Glutamatergic neuron (in vitro differentiated cells): ENCODE data around the gene MAPK4. TPM values are rescaled to one million over a fixed set of nuclear protein-coding genes. Genes with fewer than 3 reads are reported as not detected.
"Not testable (repeated sequence)": the region's sequence is repeated elsewhere in the genome, so short reads cannot be mapped to it uniquely, and the experiment has no call there.

Experiments
- DNase-seq: peaks from one replicate; pipeline ENCODE4 v3.0.0; 2022
- H3K27ac Mint-ChIP-seq: one replicate; pipeline ENCODE4 v1.8.0; 2020; ENCODE audit warnings: mild to moderate bottlenecking, mixed read lengths, inconsistent platforms; ENCODE audit not compliant: unreplicated experiment
- H3K27me3 Mint-ChIP-seq: one replicate; pipeline ENCODE4 v1.8.0; 2020; ENCODE audit warnings: mild to moderate bottlenecking, moderate library complexity, mixed read lengths, inconsistent platforms; ENCODE audit not compliant: unreplicated experiment
- H3K36me3 Mint-ChIP-seq: one replicate; pipeline ENCODE4 v1.8.0; 2020; ENCODE audit warnings: mild to moderate bottlenecking, mixed read lengths, inconsistent platforms; ENCODE audit not compliant: unreplicated experiment
- H3K4me1 Mint-ChIP-seq: one replicate; pipeline ENCODE4 v1.8.0; 2020; ENCODE audit warnings: mild to moderate bottlenecking, low read depth, mixed read lengths, inconsistent platforms; ENCODE audit not compliant: unreplicated experiment
- H3K4me3 Mint-ChIP-seq: one replicate; pipeline ENCODE4 v1.8.0; 2020; ENCODE audit warnings: mild to moderate bottlenecking, mixed read lengths, inconsistent platforms; ENCODE audit not compliant: unreplicated experiment
- H3K9me3 Mint-ChIP-seq: one replicate; pipeline ENCODE4 v1.8.0; 2020; ENCODE audit warnings: mild to moderate bottlenecking, moderate library complexity, mixed read lengths, inconsistent platforms; ENCODE audit not compliant: unreplicated experiment
- total RNA-seq: library from RNA; stranded (reverse); fragmentation: NEBNext Ultra II Directional; extraction: Animal tissue kit (Norgen Biotek cat#: 25700); gene quantifications from one replicate; pipeline ENCODE4 v1.2.1, GENCODE V29; 2021; ENCODE audit not compliant: unreplicated experiment
- TF ChIP-seq, protein P1 (sequence below): fragments of 200-600 bp; sonication (generic); IDR thresholded peaks from one replicate; pipeline ENCODE4 v1.5.0; 2021; ENCODE audit not compliant: partially characterized antibody, unreplicated experiment

MAPK4 gene
- total RNA-seq, 1 donor from 2014 or later: 13.1 TPM

DNA sequence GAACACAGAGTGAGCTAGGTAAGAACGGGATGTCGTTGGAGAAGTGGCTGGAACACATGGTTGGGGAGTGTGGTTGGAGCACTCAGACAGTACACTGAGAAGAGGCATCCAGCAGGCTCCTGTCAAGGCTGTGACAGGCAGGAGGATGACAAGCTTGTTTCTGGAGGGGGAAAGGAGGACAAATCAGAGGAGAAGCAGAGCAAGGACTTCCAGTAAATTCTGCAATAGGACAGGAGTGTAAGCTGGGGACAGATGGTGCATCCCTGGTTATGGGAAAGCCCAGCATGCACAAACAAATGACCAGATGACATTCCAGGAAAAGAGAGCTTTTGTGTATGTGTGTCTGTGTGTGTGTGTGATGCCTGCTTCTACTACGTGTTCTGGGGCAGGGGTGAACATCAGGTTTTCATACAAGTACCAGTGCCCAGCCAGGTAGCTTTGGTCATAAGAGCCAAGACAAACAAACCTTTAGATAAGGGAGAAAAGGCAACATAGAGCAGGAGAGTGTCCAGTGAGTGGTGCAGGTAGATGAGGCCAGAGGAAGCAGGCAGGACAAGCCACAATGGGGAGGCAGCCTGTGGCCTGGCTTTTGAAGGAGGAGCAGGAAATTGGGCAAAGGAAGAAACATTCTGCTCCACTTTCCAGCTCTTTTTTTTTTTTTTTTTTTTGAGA, 32.1 kb upstream of the MAPK4 start:
- Mint-ChIP-seq H3K9me3 (peaks cover 2% of the 10 kb centered on the region), H3K36me3 (peaks cover 5% of the 10 kb centered on the region), H3K4me1 (peaks cover 5% of the 10 kb centered on the region), H3K4me3 (no peak overlapping the region), H3K27me3 (no peaks in the 10 kb centered on the region), H3K27ac (no peak overlapping the region)
- DNase-seq: no peak
- TF ChIP-seq, protein P1, sequence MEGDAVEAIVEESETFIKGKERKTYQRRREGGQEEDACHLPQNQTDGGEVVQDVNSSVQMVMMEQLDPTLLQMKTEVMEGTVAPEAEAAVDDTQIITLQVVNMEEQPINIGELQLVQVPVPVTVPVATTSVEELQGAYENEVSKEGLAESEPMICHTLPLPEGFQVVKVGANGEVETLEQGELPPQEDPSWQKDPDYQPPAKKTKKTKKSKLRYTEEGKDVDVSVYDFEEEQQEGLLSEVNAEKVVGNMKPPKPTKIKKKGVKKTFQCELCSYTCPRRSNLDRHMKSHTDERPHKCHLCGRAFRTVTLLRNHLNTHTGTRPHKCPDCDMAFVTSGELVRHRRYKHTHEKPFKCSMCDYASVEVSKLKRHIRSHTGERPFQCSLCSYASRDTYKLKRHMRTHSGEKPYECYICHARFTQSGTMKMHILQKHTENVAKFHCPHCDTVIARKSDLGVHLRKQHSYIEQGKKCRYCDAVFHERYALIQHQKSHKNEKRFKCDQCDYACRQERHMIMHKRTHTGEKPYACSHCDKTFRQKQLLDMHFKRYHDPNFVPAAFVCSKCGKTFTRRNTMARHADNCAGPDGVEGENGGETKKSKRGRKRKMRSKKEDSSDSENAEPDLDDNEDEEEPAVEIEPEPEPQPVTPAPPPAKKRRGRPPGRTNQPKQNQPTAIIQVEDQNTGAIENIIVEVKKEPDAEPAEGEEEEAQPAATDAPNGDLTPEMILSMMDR: no peak

DNA sequence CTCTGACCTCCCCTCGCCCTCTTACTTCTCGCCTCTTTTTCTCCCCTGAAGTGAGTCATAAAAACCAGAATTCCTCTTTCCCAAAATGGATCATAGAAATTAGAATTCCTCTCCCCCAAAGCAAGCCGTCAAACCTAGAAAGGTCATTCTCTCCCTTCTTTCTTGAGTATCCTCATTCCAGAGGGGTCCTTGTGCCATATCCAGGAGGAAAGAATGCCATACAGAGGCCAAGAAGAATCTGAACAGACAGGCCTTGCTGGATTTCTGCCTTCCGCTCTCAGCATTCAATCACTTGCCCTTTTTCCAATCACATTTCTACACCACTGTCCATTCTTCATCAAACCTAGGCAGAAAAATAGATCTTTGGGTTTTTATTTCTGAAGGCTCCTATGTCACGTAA, 31.1 kb upstream of the MAPK4 start:
- H3K27me3 Mint-ChIP-seq: peaks cover 2% of the 10 kb centered on the region
- peaks cover 5% of the 10 kb centered on the region for H3K9me3 Mint-ChIP-seq
- peaks cover 16% of the 10 kb centered on the region for H3K36me3 Mint-ChIP-seq
- H3K4me3 Mint-ChIP-seq: no peak overlapping the region
- DNase-seq: no peak
- H3K27ac Mint-ChIP-seq: no peak overlapping the region
- TF ChIP-seq, protein P1: no peak
- peaks cover 5% of the 10 kb centered on the region for H3K4me1 Mint-ChIP-seq

DNA sequence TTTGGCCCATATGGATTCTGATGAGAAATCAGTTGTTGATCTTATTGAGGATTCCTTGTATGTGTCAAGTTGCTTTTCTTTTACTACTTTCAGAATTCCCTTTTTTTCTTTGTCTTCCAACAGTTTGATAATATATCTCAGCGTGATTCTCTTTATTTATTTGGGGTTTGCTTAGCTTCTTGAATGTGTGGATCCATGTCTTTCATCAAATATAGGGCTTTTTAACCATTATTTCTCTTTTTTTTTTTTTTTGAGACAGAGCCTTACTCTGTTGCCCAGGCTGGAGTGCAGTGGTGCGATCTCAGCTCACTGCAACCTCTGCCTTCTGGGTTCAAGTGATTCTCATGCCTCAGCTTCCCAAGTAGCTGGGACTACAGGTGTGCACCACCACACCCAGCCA, 26.1 kb upstream of the MAPK4 start:
- not testable (repeated sequence) for DNase-seq, H3K4me1 Mint-ChIP-seq, H3K4me3 Mint-ChIP-seq, H3K27me3 Mint-ChIP-seq, H3K27ac Mint-ChIP-seq
- H3K9me3 Mint-ChIP-seq: peaks cover 10% of the 10 kb centered on the region
- peaks cover 21% of the 10 kb centered on the region for H3K36me3 Mint-ChIP-seq

DNA sequence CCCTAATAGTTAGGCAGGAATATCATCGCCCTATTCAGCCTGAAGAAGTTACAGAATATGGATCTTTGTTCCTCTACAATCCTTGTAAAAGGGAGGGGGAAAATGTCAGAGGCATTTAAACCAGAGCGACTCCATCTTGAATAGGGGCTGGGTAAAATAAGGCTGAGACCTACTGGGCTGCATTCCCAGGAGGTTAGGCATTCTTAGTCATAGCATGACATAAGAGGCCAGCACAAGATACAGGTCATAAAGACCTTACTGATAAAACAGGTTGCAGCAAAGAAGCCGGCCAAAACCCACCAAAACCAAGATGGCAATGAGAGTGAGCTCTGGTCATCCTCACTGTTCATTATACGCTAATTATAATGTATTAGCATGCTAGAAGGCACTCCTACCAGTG, 15.4 kb upstream of the MAPK4 start:
- not testable (repeated sequence) for DNase-seq, H3K36me3 Mint-ChIP-seq, H3K4me1 Mint-ChIP-seq, H3K9me3 Mint-ChIP-seq, H3K4me3 Mint-ChIP-seq, H3K27ac Mint-ChIP-seq, H3K27me3 Mint-ChIP-seq

DNA sequence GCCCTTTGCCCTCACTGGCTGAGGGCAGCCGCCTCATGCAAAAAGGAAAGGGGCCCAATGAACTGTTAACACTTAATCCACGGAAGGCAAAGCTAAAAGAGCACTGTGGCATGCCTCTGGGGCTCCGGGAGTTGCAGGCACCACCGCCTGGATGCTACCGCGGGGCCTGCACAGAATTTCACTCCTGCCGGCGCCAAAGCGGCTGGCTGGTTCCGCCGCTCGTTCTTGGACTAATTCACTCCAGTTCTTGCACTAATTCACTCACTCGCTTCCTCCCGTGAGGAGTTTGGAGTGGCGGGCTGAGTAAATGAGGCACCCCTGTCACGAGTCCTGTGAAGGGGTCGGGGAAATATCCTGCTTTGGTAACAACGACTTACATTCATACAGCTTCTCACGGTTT, 14.0 kb upstream of the MAPK4 start:
- TF ChIP-seq, protein P1: no peak
- Mint-ChIP-seq H3K27ac (no peak overlapping the region), H3K36me3 (no peaks in the 10 kb centered on the region), H3K4me3 (no peak overlapping the region), H3K4me1 (no peaks in the 10 kb centered on the region), H3K27me3 (no peaks in the 10 kb centered on the region), H3K9me3 (no peaks in the 10 kb centered on the region)
- DNase-seq: no peak

DNA sequence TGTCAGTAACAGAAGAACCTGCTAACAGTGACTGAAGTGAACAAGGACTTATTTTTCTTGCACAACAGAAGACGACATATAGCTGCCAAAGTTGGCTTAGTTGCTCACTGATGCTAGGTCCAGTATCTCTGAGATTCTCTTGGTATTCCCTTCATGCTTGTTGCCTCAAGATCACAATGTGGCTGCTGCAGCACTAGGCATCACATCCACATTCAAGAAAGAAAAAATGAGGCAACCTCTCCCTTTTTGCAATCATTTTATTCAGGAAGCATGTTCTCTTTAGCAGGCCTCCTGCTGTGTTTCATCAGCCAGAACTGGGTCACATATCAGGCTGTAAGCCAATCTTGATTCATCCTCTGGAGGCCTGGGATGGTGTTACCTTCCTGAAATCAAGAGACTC, 11.7 kb upstream of the MAPK4 start:
- TF ChIP-seq, protein P1: no peak
- Mint-ChIP-seq H3K4me3 (no peak overlapping the region), H3K4me1 (no peaks in the 10 kb centered on the region), H3K9me3 (no peaks in the 10 kb centered on the region), H3K27ac (no peak overlapping the region), H3K36me3 (no peaks in the 10 kb centered on the region), H3K27me3 (no peaks in the 10 kb centered on the region)
- no peak for DNase-seq

DNA sequence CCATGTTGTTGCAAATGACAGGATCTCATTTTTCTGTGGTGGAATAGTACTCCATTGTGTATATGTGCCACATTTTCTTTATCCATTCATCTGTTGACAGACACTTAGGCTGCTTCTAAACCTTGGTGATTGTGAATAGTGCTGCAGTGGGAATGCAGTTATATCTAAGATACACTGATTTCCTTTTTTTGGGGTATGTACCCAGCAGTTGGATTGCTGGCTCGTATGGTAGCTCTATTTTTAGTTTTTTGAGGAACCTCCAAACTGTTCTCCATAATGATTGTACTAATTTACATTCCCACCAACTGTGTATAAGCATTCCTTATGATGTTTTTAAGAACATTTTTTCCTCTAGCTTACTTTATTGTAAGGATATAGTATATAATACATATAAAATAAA, 8.2 kb upstream of the MAPK4 start:
- H3K27ac Mint-ChIP-seq, H3K4me1 Mint-ChIP-seq, DNase-seq, H3K9me3 Mint-ChIP-seq, H3K27me3 Mint-ChIP-seq, H3K4me3 Mint-ChIP-seq: not testable (repeated sequence)
- H3K36me3 Mint-ChIP-seq: peaks cover 14% of the 10 kb centered on the region
